H1 (cell line): ENCODE results near the gene TBC1D4. TPM values are rescaled to one million over a fixed set of nuclear protein-coding genes. Genes with fewer than 3 reads are reported as not detected.

Experiments used
- CEBPB ChIP-seq: IDR thresholded peaks from 2 replicates; pipeline ENCODE4 v1.6.1; 2012; ENCODE audit warnings: low read depth, low read length
- CHD7 ChIP-seq: fragments of 300-600 bp; sonication (generic); IDR thresholded peaks from 2 replicates; pipeline ENCODE4 v1.7.1; 2012; ENCODE audit warnings: low read length, moderate library complexity, mild to moderate bottlenecking, inconsistent platforms; ENCODE audit not compliant: insufficient replicate concordance
- GTF2F1 ChIP-seq: IDR thresholded peaks from 2 replicates; pipeline ENCODE4 v1.6.1; 2012; ENCODE audit warnings: low read depth, low read length, improper control_type of control experiment, borderline replicate concordance
- HDAC2 ChIP-seq, 2 experiments: fragments of 300-600 bp in 1 of 2; sonication (generic) in 1 of 2; IDR thresholded peaks; 2 replicates each; pipeline ENCODE4 v1.6.1; 2011 to 2012; ENCODE audit warnings: low read depth in 2 of 2, low read length in 2 of 2, mild to moderate bottlenecking in 2 of 2, moderate library complexity in 2 of 2, borderline replicate concordance in 1 of 2, inconsistent platforms in 1 of 2
- RBBP5 ChIP-seq: IDR thresholded peaks from 2 replicates; pipeline ENCODE4 v1.7.1; 2012; ENCODE audit warnings: low read depth, mild to moderate bottlenecking, inconsistent platforms, low read length, moderate library complexity, borderline replicate concordance
- SAP30 ChIP-seq: fragments of 300-600 bp; sonication (generic); IDR thresholded peaks from 2 replicates; pipeline ENCODE4 v1.7.1; 2012; ENCODE audit warnings: low read length, moderate library complexity, mild to moderate bottlenecking, inconsistent platforms; ENCODE audit not compliant: insufficient read depth, insufficient replicate concordance
- TAF1 ChIP-seq: IDR thresholded peaks from 2 replicates; pipeline ENCODE4 v1.6.1; 2011; ENCODE audit warnings: mild to moderate bottlenecking, low read depth, low read length
- TBP ChIP-seq: IDR thresholded peaks from 2 replicates; pipeline ENCODE4 v1.6.1; 2011; ENCODE audit warnings: low read depth, low read length, improper control_type of control experiment
- polyA plus RNA-seq, 7 experiments: library from polyadenylated mRNA; depleted of rRNA in 3 of 7; stranded (reverse) in 5 of 7; unstranded in 2 of 7; fragments of >200 nt in 5 of 7; fragments of 200-250 nt in 2 of 7; gene quantifications; 1 replicate in 5 of 7; 2 replicates in 1 of 7; 4 replicates in 1 of 7; pipeline versions ENCODE4 v1.2.1 to v1.2.3, GENCODE V29; 2011 to 2013; ENCODE audit warnings: missing spikeins in 2 of 7, mixed read lengths in 2 of 7
- total RNA-seq: library from RNA; stranded (reverse); fragmentation: NEBNext Ultra II Directional; extraction: Animal tissue kit (Norgen Biotek cat#: 25700); gene quantifications from 2 replicates; pipeline ENCODE4 v1.2.1, GENCODE V29; 2021

The TBC1D4 gene
- total and polyA plus RNA-seq, 2 of the 8 experiments (the other 6 are each of a cell fraction or from before 2014, with no cell fraction given) = 16.7 to 39.0 TPM

- TF ChIP-seq CHD7 (no peak), HDAC2 (IDR thresholded peaks at IDR 0.05; ENCODE audit: borderline replicate concordance in 1 of 2, low read depth in 2 of 2, low read length in 2 of 2) (no peak), CEBPB (no peak), RBBP5 (no peak), SAP30 (no peak), GTF2F1 (no peak), TBP (no peak), TAF1 (no peak)
Measured at GRCh38 chr13:75482820-75483079, 781 bp upstream of the TBC1D4 start (continued).
